ENCODE data around the gene TMEM187.

The TMEM187 gene

GRCh38 chrX:153959649-153960048, 12.9 kb upstream of the TMEM187 start:
- TF ChIP-seq CTCF (IDR thresholded peaks at IDR 0.05) = no peak

GRCh38 chrX:153960077-153960476, 12.5 kb upstream of the TMEM187 start:
- no peak for TF ChIP-seq CTCF (IDR thresholded peaks at IDR 0.05)

- TF ChIP-seq CTCF (IDR thresholded peaks at IDR 0.05) = no peak
Observed at GRCh38 chrX:153960786-153961185, 11.8 kb upstream of the TMEM187 start.

GRCh38 chrX:153961292-153961691, 11.3 kb upstream of the TMEM187 start:
- TF ChIP-seq CTCF (IDR thresholded peaks at IDR 0.05) = no peak

- no peak for TF ChIP-seq CTCF (IDR thresholded peaks at IDR 0.05)
Observed at GRCh38 chrX:153963546-153963945, 9.0 kb upstream of the TMEM187 start.

GRCh38 chrX:153964105-153964504, 8.4 kb upstream of the TMEM187 start:
- TF ChIP-seq CTCF (IDR thresholded peaks at IDR 0.05) = no peak

- TF ChIP-seq CTCF (IDR thresholded peaks at IDR 0.05) = no peak
Observed at GRCh38 chrX:153965406-153965805, 7.1 kb upstream of the TMEM187 start.

GRCh38 chrX:153966283-153966688, 6.3 kb upstream of the TMEM187 start:
- TF ChIP-seq CTCF (IDR thresholded peaks at IDR 0.05) = no peak
